ENCODE measurements around the gene PAX7.

The PAX7 gene

GRCh38 chr1:18723206-18723605 lies 92.6 kb downstream of the PAX7 start:
- peaks cover 12% of the 10 kb centered on the region for H3K27me3 ChIP-seq (ENCODE audit: insufficient read depth, poor library complexity, severe bottlenecking)
- no peak overlapping the region for H3K4me3 ChIP-seq (replicated peaks; ENCODE audit: insufficient read depth, low read length)
- TF ChIP-seq CTCF (IDR thresholded peaks at IDR 0.05; ENCODE audit: insufficient read depth, low read length): no peak
- no peak for TF ChIP-seq POLR2AphosphoS5 (IDR thresholded peaks at IDR 0.05; ENCODE audit: low read depth)
- no peak for TF ChIP-seq GABPA (IDR thresholded peaks at IDR 0.05; ENCODE audit: low read depth)
- TF ChIP-seq SPI1 (IDR thresholded peaks at IDR 0.05; ENCODE audit: borderline replicate concordance, low read depth): no peak
- no peak for TF ChIP-seq REST (IDR thresholded peaks at IDR 0.05; ENCODE audit: insufficient replicate concordance, low read depth)
- no peak overlapping the region for H3K27ac ChIP-seq (replicated peaks)
- no peak for DNase-seq (ENCODE audit: low read depth in 1 of 2, low spot score in 1 of 2)

GRCh38 chr1:18723701-18724411 lies 93.2 kb downstream of the PAX7 start:
- Histone ChIP-seq H3K4me3 (replicated peaks; ENCODE audit: insufficient read depth, low read length) (no peak overlapping the region), H3K27me3 (ENCODE audit: insufficient read depth, poor library complexity, severe bottlenecking) (peaks cover 10% of the 10 kb centered on the region), H3K27ac (replicated peaks) (no peak overlapping the region)
- TF ChIP-seq POLR2AphosphoS5 (IDR thresholded peaks at IDR 0.05; ENCODE audit: low read depth) (no peak), CTCF (IDR thresholded peaks at IDR 0.05; ENCODE audit: insufficient read depth, low read length) (no peak), SPI1 (IDR thresholded peaks at IDR 0.05; ENCODE audit: borderline replicate concordance, low read depth) (no peak), REST (IDR thresholded peaks at IDR 0.05; ENCODE audit: insufficient replicate concordance, low read depth) (no peak), GABPA (IDR thresholded peaks at IDR 0.05; ENCODE audit: low read depth) (no peak)
- DNase-seq (ENCODE audit: low read depth in 1 of 2, low spot score in 1 of 2): no peak

- peaks cover 6% of the 10 kb centered on the region for H3K27me3 ChIP-seq (ENCODE audit: insufficient read depth, poor library complexity, severe bottlenecking)
- H3K4me3 ChIP-seq (replicated peaks; ENCODE audit: insufficient read depth, low read length): no peak overlapping the region
- TF ChIP-seq GABPA (IDR thresholded peaks at IDR 0.05; ENCODE audit: low read depth) (no peak), REST (IDR thresholded peaks at IDR 0.05; ENCODE audit: insufficient replicate concordance, low read depth) (no peak), SPI1 (IDR thresholded peaks at IDR 0.05; ENCODE audit: borderline replicate concordance, low read depth) (no peak), POLR2AphosphoS5 (IDR thresholded peaks at IDR 0.05; ENCODE audit: low read depth) (no peak)
- H3K27ac ChIP-seq (replicated peaks): no peak overlapping the region
- DNase-seq (ENCODE audit: low read depth in 1 of 2, low spot score in 1 of 2): no peak
These were observed 94.2 kb downstream of the PAX7 start for GRCh38 chr1:18724801-18725200.

All from HL-60 (cell line).